ENCODE data around the gene UPB1.
"Not testable (repeated sequence)": the region's sequence is repeated elsewhere in the genome, so short reads cannot be mapped to it uniquely, and the experiment has no call there.

The UPB1 gene

GRCh38 chr22:24536089-24536488 is 41.0 kb downstream of the UPB1 start:
- DNase-seq, result no peak

DNA sequence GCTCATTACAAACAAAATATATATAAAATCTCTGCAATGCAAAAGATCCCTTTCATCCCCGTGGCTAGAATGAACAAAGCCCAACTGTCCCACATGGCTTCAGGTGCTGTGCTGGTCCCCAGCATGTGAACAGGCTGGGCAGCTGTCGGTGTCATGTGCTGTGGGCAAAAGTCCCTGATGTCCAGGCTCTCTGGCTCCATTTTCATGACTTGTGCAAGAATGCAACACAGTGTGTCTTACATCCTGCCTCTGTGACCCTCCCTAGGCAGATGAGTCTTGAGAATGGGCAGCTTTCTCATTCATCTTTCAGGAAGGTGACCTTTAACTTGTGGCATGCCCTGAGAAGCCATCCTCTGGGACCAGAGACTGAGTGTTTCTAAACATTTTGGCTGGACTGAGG is 45.3 kb downstream of the UPB1 start:
- no peak for DNase-seq

DNA sequence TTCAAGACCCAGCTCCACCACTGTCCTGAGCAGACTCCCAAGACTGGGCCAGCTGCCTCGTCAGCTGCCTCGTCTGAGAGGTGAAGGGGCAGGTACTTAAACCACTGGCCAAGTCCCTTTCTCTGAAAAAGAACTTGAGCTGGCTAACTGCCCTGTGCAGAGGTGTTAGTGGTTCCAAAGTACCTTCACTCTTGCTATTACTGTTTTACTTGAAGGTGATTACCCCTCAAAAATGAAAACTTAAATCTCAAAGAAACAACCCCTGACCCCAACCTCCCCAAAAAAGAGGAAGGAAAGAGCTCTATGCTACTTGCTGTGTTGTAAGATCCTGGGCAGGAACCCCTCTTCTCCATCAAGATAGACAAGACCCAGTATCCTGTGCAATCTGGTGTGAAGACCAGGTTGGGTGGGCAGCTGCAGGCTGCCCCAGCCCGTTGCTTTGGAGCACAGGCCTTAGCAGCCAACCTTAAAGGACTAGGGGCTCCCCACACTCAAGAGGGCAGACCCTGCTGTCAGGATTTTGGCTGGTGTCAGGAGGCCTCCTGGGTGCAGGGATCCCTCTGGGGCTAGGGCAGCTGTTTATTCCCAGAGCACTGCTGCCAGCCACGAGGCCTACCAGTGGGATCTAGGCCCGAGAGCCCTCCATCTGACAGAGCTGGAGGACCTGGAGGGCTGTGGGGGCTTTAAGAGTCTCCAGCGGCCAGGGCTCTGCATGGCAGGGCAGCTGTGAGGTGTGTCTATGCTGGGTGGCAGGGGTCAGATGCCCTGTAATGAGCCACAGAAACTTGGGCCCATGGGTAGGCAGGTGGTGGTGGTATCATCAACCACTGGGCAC is 46.8 kb downstream of the UPB1 start:
- DNase-seq, result no peak

DNA sequence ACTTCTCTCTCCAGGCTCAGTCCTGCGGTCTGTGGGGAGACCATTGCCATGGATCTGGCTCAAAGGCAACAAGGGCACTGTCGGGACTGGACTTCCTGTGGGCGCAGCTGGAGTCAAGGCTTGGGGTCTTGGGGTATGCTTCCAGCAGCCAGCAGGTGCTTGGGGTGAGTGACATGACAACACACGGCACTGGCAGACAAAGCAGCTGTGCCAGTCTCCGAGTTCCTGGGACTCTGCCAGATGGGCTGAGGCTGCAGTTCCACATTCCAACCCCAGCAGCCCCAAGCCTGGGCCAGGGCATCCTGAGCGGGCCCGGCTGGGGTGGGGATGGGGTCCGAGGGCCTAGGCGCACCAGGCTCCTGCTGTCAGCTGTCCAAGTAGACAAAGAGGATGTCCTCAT is 47.5 kb downstream of the UPB1 start:
- no peak for DNase-seq

DNA sequence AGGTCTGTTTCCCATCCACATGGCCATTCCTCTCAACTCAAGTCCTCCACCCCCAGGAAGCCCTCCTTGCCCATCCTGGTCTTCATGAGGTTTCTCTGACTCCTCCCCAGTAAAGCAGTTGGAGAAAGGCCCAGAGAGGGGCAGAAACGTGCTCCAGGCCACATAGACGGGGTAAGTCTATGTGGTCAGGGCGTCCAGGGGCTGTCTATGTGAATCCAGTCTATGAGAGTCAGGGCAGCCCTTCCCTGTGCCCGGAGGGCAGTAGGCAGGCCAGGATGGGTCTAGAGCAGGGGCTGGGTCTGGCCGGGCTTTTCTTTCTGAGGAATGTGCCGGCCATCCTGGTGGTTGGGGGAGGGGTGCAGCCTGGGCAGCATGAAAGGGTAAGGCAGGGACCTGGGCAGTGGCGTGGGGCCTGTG is 48.1 kb downstream of the UPB1 start:
- no peak for DNase-seq

GRCh38 chr22:24543679-24544243 is 48.6 kb downstream of the UPB1 start:
- no peak for DNase-seq

DNA sequence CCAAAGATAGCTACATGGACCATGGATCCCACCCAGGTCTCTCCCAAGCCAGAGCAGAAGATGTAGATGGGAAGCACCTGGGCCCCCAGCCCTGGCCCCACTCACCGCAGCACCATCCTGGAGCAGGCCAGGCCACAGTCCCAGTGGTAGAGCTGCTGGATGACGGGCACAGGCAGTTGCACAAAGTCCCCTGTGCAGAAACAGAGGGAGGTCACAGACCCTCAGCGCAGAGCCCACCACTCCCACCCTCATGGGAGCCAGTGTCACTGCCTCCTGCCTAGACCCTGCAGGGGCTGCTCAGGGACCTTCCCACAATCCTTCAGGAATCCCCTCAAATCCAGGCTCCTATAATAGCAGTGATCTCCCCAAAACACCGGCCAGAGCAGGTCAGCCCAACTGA is 53.7 kb downstream of the UPB1 start:
- no peak for DNase-seq

DNA sequence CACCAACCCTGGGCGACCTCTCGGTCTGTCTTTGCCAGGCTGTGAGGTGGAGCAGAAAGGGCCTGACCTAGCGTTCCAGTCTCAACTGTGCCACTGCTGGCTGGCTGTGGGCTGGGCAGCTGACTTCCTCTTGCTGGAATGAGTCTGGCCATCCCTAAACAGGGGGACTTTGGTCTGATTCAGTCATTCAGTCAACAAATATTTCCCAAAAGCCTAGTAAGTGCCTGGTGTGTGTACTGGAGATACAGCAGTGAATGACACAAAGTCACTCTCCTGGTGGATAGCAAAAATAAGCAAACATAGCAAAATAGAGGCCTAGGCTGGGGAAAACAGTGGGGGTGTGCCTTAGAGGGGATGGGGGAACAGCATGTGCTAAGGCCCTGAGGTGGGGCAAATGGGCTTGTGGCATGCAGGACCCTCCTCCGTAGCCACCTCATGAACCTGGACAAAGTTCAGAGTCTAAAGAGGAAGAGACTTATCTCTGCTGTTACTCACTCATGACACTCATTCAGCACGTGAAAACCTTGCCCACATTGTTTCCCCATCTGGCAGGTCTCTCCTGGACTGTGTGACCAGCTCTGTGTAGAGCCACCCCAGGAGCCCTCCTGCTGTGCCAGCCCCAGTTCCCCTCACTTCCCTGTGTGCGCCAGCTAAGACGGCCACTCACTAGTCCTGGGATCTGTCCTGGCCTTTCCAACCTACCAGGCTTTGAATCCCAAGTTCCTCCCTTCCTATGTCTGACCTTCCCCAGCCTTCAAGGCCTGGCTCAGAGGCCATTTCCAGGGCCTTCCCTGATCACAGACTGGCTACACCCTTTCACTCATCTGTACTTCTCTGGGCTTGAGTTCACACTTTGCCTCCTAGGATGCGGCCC is 55.1 kb downstream of the UPB1 start:
- no peak for DNase-seq

DNA sequence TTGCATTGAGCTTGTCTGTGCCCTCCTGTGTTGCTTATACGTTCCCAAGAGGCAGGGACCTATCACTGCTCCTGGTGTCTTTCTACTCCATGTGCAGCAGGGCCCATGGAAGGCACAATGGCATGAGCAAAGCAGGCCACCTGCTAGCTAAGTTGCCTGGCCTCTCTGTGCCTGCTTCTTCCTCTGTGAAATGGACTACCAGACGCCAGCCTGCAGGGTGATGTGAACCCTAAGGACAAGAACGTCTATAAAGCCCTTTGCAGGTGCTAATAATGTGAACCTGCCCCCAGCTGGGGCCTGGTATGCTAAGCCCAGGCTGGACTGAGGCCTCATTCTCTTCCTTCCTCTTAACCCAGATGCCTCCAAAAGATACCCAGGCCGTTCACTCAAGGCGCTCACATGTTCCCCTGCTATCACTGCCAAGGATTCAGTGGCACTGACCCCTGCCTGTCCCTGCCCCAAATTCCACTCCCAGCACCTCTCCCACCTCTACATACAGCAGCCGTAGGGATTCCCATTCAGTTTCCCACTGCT is 55.8 kb downstream of the UPB1 start:
- DNase-seq, result no peak

DNA sequence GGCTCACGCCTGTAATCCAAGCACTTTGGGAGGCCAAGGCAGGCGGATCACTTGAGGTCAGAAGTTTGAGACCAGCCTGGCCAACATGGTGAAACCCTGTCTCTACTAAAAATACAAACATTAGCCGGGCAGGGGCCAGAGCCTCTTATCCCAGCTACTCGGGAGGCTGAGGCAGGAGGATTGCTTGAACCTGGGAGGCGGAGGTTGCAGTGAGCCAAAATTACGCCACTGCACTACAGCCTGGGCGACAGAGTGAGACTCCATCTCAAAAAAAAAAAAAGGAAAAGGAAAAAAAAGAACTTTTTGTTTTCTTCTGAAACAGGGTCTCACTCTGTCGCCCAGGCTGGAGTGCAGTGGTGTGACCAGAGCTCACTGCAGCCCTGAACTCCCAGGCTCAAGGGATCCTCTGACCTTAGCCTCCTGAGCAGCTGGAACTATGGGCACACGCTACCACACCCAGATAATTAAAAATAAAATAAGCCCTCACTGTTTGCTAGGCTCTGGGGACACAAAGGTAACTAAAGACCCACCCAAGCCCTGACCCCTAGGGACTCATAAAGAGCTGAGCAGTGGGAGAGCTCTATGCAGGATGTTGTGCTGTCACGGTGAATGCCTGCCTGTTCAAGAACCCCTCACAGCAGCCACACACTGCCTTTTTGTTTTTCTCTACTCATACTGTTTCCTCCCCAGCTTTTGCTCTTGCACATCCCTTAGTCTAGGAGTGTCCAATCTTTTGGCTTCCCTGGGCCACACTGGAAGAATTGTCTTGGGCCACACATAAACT is 57.6 kb downstream of the UPB1 start:
- DNase-seq, result not testable (repeated sequence)

DNA sequence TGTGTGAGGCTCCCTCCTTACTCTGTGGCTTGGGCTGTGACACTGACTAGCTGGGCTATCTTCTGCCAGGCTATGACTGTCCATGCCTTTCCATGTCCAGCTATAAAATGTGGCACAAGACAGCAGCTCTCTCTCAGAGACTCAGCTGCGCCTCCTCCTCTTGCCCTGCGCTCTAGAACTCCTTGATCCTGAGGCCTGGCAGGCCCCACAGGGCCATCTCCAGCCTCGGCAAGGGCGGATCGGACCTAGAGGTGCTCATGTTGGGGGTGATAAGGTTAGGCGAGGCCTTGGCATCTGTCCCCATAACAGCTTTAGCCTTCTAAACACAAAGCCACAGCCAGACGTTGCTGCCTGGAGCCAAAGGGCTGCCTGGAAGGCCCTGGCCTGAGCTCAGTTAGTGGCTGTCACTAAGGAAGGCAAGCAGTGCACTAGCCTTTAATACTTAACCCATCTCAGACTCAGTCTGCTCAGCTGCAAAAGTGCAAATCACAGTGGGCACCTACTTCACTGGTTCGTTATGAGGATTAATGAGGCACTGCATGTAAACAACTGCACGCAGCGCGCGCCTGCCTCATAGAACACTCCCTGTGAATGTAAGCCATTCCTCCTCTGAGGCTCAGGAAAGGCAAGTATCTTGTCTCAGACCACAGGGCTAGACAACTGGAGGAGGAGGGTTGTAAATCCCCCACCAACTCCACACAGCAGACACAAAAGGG is 58.6 kb downstream of the UPB1 start:
- DNase-seq, result no peak

GRCh38 chr22:24554313-24555164 is 59.4 kb downstream of the UPB1 start, which contains the start of gene GUCD1:
Gene GUCD1 (minus strand): TSS chr22:24555138. CDS start chr22:24554991, 147 bp downstream.
- peak; percentile 15 for DNase-seq

- peak; percentile 99 for DNase-seq
Observed at GRCh38 chr22:24555165-24556039, 60.3 kb downstream of the UPB1 start, which contains the start of gene SNRPD3. Gene SNRPD3 (plus strand): TSS chr22:24555999. CDS start chr22:24557675, 1,676 bp downstream.

DNA sequence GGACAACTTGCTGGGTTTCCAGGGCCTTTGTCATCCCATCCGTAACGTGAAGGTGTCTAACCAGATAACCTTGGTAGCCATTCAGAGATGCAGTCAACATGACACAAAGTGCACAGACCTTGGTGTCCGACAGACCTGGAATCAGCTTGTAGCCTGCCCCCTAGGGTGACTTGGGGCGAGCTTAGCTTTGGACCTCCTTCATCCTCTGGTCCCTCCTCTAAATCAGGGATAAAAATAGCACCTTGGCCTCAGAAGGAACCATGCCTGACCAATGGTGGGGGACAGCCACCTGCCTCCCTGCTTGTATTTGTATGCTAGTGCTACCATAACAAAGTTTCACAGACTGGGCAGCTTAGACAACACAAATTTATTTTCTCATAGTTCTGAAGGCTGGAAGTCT is 64.3 kb downstream of the UPB1 start:
- no peak for DNase-seq

- no peak for DNase-seq
Observed at GRCh38 chr22:24563246-24563645, 68.1 kb downstream of the UPB1 start.

GRCh38 chr22:24564376-24565058 is 69.4 kb downstream of the UPB1 start:
- no peak for DNase-seq

DNA sequence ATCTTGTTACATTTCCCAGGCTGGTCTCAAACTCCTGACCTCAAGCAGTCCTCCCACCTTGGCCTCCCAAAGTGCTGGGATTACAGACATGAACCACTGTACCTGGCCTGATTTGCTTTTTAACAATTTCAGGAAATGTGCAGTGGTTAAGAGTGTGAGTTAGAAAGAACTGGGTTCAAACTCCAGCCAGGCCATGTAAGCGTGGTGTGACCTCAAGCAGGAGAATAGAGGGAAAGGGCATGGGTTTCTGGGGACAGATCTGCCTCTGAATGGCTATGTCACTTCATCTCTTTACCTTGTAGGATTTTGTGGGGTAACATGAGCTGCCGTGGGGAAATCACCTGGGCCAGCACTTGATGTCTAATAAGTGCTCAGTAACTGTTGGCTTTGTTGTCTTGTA is 69.9 kb downstream of the UPB1 start:
- no peak for DNase-seq

- no peak for DNase-seq
Observed at GRCh38 chr22:24566899-24567511, 71.9 kb downstream of the UPB1 start.

- DNase-seq, result no peak
Observed at GRCh38 chr22:24567668-24568067, 72.5 kb downstream of the UPB1 start.
